Endothelial cell of umbilical vein (primary cell): ENCODE results near the gene TTC24. TPM values are rescaled to one million over a fixed set of nuclear protein-coding genes. Genes with fewer than 3 reads are reported as not detected.

Source experiments
- BruUV-seq: library from RNA; stranded (reverse); fragments of 400-500 nt; replicated peaks from 2 replicates; lab custom pipeline; 2021; lab: Mats Ljungman, UMichigan
- CTCF ChIA-PET: fragments of 300-600, 350-600 bp; sonication (Branson Sonifier 250); formaldehyde crosslinking; loops from one replicate; lab custom pipeline; 2021; ENCODE audit warnings: antibody characterized with exemption, inconsistent platforms; lab: Charles Lee
- POLR2A ChIA-PET: fragments of 300-600, 350-600 bp; sonication (Branson Sonifier 250); formaldehyde crosslinking; loops from one replicate; lab custom pipeline; 2021; ENCODE audit warnings: antibody characterized with exemption, inconsistent platforms; lab: Charles Lee
- DNase-seq: peaks from one replicate; pipeline ENCODE4 v3.0.0-alpha.2; 2011; ENCODE audit warnings: low read depth, low spot score
- FAIRE-seq: peaks from 2 replicates; lab custom pipeline; 2011; peaks lifted over from hg19 to GRCh38; lab: Jason Lieb, UNC
- H2AFZ ChIP-seq: 2 replicates; pipeline ENCODE4 v1.6.0; 2012; ENCODE audit warnings: low read depth, low read length, control low read depth, inconsistent platforms
- H3K27ac ChIP-seq: 2 replicates; pipeline ENCODE4 v1.5.1; 2011; ENCODE audit warnings: low read depth, mild to moderate bottlenecking, control low read depth, low read length, moderate library complexity; ENCODE audit not compliant: insufficient read depth
- H3K27me3 ChIP-seq, 2 experiments: 2 replicates each; pipeline versions ENCODE4 v1.6.0 to v1.6.1; 2011; ENCODE audit warnings: low read length in 2 of 2, mixed read lengths in 1 of 2; ENCODE audit not compliant: control insufficient read depth in 2 of 2, insufficient read depth in 2 of 2
- H3K36me3 ChIP-seq, 2 experiments: 2 replicates in 1 of 2; 3 replicates in 1 of 2; pipeline ENCODE4 v1.5.1; 2011; ENCODE audit warnings: low read length in 2 of 2, mild to moderate bottlenecking in 1 of 2, moderate library complexity in 1 of 2; ENCODE audit not compliant: control insufficient read depth in 2 of 2, insufficient read depth in 2 of 2; ENCODE audit errors: extremely low read depth in 1 of 2
- H3K4me1 ChIP-seq: 3 replicates; pipeline ENCODE4 v1.5.1; 2011; ENCODE audit warnings: mild to moderate bottlenecking, low read length; ENCODE audit not compliant: control insufficient read depth, insufficient read depth; ENCODE audit errors: extremely low read depth
- H3K4me2 ChIP-seq: 2 replicates; pipeline ENCODE4 v1.6.1; 2011; ENCODE audit warnings: low read length, control low read depth, mixed read lengths; ENCODE audit not compliant: insufficient read depth
- H3K4me3 ChIP-seq, 3 experiments: fragments of 200-600 bp in 1 of 3; sonication (generic), shearing (Covaris generic) in 1 of 3; replicated peaks in 1 of 3; 2 replicates each; pipeline ENCODE4 v1.5.1; 2011 to 2016; ENCODE audit warnings: control low read depth in 3 of 3, low read length in 3 of 3, mild to moderate bottlenecking in 2 of 3, inconsistent platforms in 1 of 3, low read depth in 1 of 3, moderate library complexity in 1 of 3; ENCODE audit not compliant: insufficient read depth in 1 of 3
- H3K79me2 ChIP-seq: 2 replicates; pipeline ENCODE4 v1.6.0; 2012; ENCODE audit warnings: low read length, inconsistent platforms; ENCODE audit not compliant: control insufficient read depth, insufficient read depth
- H3K9ac ChIP-seq: replicated peaks from 2 replicates; pipeline ENCODE3; 2011; ENCODE audit warnings: low read length, control low read depth; ENCODE audit not compliant: insufficient read depth; ENCODE audit errors: extremely low read depth
- H3K9me1 ChIP-seq: replicated peaks from 3 replicates; pipeline ENCODE4 v1.6.0; 2011; ENCODE audit warnings: mild to moderate bottlenecking, low read length; ENCODE audit not compliant: control insufficient read depth, insufficient read depth; ENCODE audit errors: extremely low read depth
- H3K9me3 ChIP-seq: replicated peaks from 2 replicates; pipeline ENCODE4 v1.5.1; 2012; ENCODE audit warnings: low read length, inconsistent platforms; ENCODE audit not compliant: control insufficient read depth, insufficient read depth
- H4K20me1 ChIP-seq: replicated peaks from 2 replicates; pipeline ENCODE3; 2011; ENCODE audit warnings: mild to moderate bottlenecking, low read length; ENCODE audit not compliant: control insufficient read depth, insufficient read depth; ENCODE audit errors: extremely low read depth
- EZH2 ChIP-seq: IDR thresholded peaks from 2 replicates; pipeline ENCODE4 v1.6.1; 2012; ENCODE audit warnings: borderline replicate concordance, low read depth, mild to moderate bottlenecking, moderate library complexity, low read length, inconsistent platforms; ENCODE audit not compliant: severe bottlenecking
- FOS ChIP-seq: IDR thresholded peaks from 2 replicates; pipeline ENCODE4 v1.6.1; 2011; ENCODE audit warnings: mild to moderate bottlenecking, low read length, moderate library complexity, borderline replicate concordance; ENCODE audit not compliant: insufficient read depth
- GATA2 ChIP-seq: IDR thresholded peaks from 2 replicates; pipeline ENCODE4 v1.7.0; 2011; ENCODE audit warnings: low read depth, mild to moderate bottlenecking, moderate library complexity, mixed read lengths, low read length; ENCODE audit not compliant: insufficient read length, insufficient read depth
- JUN ChIP-seq: IDR thresholded peaks from 2 replicates; pipeline ENCODE4 v1.6.1; 2011; ENCODE audit warnings: borderline replicate concordance, low read depth; ENCODE audit not compliant: insufficient read length, insufficient read depth
- MYC ChIP-seq: IDR thresholded peaks from one replicate; pipeline ENCODE4 v1.6.1; 2011; ENCODE audit warnings: mild to moderate bottlenecking, low read depth, low read length
- POLR2A ChIP-seq: IDR thresholded peaks from 2 replicates; pipeline ENCODE4 v1.6.1; 2012; ENCODE audit warnings: low read depth, mild to moderate bottlenecking, control low read depth, low read length
- POLR2AphosphoS5 ChIP-seq: IDR thresholded peaks from 2 replicates; pipeline ENCODE4 v1.6.1; 2012; ENCODE audit warnings: low read depth, mild to moderate bottlenecking, control low read depth, low read length, moderate library complexity; ENCODE audit not compliant: insufficient read depth
- dilution Hi-C: fragments of 300-500 bp; cut with MboI; formaldehyde crosslinking; loops from one replicate; pipeline ENCODE4 v1.15.0; 2019; ENCODE audit warnings: low sequenced_read_pairs; ENCODE audit not compliant: extremely low pct_ligation_motif_present
- intact Hi-C: fragments of 100-400 bp; cut with micrococcal nuclease; formaldehyde crosslinking; loops from one replicate; pipeline ENCODE4 v1.10.0; 2022
- polyA plus RNA-seq, 4 experiments: library from polyadenylated mRNA; depleted of rRNA in 3 of 4; stranded (reverse) in 3 of 4; unstranded in 1 of 4; fragments of >200 nt; gene quantifications; 2 replicates each; pipeline versions ENCODE4 v1.2.1 to v1.2.3, GENCODE V29; 2011 to 2012; ENCODE audit warnings: missing spikeins in 1 of 4
- total RNA-seq: library from RNA; stranded (reverse); gene quantifications from 2 replicates; pipeline ENCODE4 v1.2.3, GENCODE V29; 2021
- TF ChIP-seq, protein P1 (sequence below), 2 donors: IDR thresholded peaks; 1 replicate in 1 of 2; 2 replicates in 1 of 2; pipeline ENCODE4 v1.5.1; 2011; ENCODE audit warnings: low read length in 2 of 2, mild to moderate bottlenecking in 2 of 2, moderate library complexity in 2 of 2, control low read depth in 1 of 2, inconsistent platforms in 1 of 2, low read depth in 1 of 2; ENCODE audit not compliant: insufficient read depth in 1 of 2; ENCODE audit errors: extremely low read depth in 1 of 2
- TF ChIP-seq, protein P2 (sequence below): IDR thresholded peaks from 2 replicates; pipeline ENCODE4 v1.6.1; 2011; ENCODE audit not compliant: insufficient read depth, insufficient read length

TTC24 gene
- total and polyA plus RNA-seq, 2 donors (not counting 3 experiments of a cell fraction or from before 2014, with no cell fraction given), result not detected

DNA sequence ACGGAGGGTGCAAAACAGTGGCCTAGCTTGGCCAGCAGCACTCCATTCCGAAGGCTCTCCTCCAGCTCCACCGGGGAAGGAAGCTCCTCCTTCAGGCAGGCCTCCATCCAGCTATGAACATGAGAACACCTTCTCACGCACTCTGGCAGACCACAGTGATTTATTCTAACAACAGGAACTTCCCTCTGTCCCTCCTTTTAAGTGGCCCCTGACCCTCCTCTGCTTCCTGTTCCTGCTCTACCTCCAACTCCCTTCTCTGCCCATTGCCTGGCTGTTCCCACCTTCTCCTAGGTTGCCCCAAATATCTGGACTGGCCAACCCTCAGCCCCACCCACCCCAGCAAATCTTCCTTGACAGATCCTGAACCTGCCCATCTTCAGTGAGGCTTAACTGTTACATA, 13.1 kb upstream of the TTC24 start:
- BruUV-seq, result no TSS peak
- no peaks in the 10 kb centered on the region for H3K27me3 ChIP-seq
- intact Hi-C loops (loop anchor here (10.0 kb wide), 1 partner anchor 1068 kb away; no protein-coding TSS in a partner anchor), dilution Hi-C loops (no loop called here)
- TF ChIP-seq FOS, result no peak
- TF ChIP-seq JUN, result no peak
- TF ChIP-seq, protein P1, sequence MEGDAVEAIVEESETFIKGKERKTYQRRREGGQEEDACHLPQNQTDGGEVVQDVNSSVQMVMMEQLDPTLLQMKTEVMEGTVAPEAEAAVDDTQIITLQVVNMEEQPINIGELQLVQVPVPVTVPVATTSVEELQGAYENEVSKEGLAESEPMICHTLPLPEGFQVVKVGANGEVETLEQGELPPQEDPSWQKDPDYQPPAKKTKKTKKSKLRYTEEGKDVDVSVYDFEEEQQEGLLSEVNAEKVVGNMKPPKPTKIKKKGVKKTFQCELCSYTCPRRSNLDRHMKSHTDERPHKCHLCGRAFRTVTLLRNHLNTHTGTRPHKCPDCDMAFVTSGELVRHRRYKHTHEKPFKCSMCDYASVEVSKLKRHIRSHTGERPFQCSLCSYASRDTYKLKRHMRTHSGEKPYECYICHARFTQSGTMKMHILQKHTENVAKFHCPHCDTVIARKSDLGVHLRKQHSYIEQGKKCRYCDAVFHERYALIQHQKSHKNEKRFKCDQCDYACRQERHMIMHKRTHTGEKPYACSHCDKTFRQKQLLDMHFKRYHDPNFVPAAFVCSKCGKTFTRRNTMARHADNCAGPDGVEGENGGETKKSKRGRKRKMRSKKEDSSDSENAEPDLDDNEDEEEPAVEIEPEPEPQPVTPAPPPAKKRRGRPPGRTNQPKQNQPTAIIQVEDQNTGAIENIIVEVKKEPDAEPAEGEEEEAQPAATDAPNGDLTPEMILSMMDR (IDR thresholded peaks at IDR 0.05; ENCODE audit: extremely low read depth in 1 of 2, insufficient read depth in 1 of 2, low read depth in 1 of 2, low read length in 2 of 2), result no peak
- TF ChIP-seq, protein P2, sequence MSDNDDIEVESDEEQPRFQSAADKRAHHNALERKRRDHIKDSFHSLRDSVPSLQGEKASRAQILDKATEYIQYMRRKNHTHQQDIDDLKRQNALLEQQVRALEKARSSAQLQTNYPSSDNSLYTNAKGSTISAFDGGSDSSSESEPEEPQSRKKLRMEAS, result no peak
- no peak for TF ChIP-seq MYC
- TF ChIP-seq POLR2AphosphoS5, result no peak
- no peak for TF ChIP-seq POLR2A
- no peak for TF ChIP-seq EZH2
- no peak for TF ChIP-seq GATA2
- no peak for DNase-seq
- peaks cover 9% of the 10 kb centered on the region for H3K4me1 ChIP-seq
- no peaks in the 10 kb centered on the region for H4K20me1 ChIP-seq
- peaks cover 17% of the 10 kb centered on the region for H3K79me2 ChIP-seq
- H3K4me3 ChIP-seq, result no peak overlapping the region
- H3K4me2 ChIP-seq, result no peak overlapping the region
- POLR2A ChIA-PET, result interaction anchor here (0.5 kb wide), 1 partner anchor 1422 kb away, joined by 3 read pairs; no protein-coding TSS in a partner anchor
- no peak overlapping the region for H2AFZ ChIP-seq
- CTCF ChIA-PET, result interaction anchor here (1.2 kb wide), 1 partner anchor 86 kb away, joined by 6 read pairs; no protein-coding TSS in a partner anchor
- no peak overlapping the region for H3K9ac ChIP-seq
- no peaks in the 10 kb centered on the region for H3K9me1 ChIP-seq
- no peaks in the 10 kb centered on the region for H3K9me3 ChIP-seq
- FAIRE-seq, result no peak
- H3K36me3 ChIP-seq, result peaks cover 3 to 18% of the 10 kb centered on the region in 2 experiments
- no peak overlapping the region for H3K27ac ChIP-seq
